ENCODE results near the gene ABCC3. TPM values are rescaled to one million over a fixed set of nuclear protein-coding genes. Genes with fewer than 3 reads are reported as not detected.

The ABCC3 gene
- total and polyA plus RNA-seq, 2 of the 8 experiments (the other 6 are each of a cell fraction or from before 2014, with no cell fraction given) = 0.35 to 0.37 TPM

GRCh38 chr17:50638606-50638965, 3.9 kb downstream of the ABCC3 start (continued):
- no peak for TF ChIP-seq CHD7 (IDR thresholded peaks at IDR 0.05; ENCODE audit: insufficient replicate concordance, low read length)
- TF ChIP-seq SIX5 (IDR thresholded peaks at IDR 0.05; ENCODE audit: low read depth, low read length) = no peak

Measured in H1 (cell line).